ENCODE results near the gene HAUS8. TPM values are rescaled to one million over a fixed set of nuclear protein-coding genes. Genes with fewer than 3 reads are reported as not detected.

The HAUS8 gene
- total and polyA plus RNA-seq, 9 of the 15 experiments (the other 6 are each of a cell fraction or from before 2014, with no cell fraction given) = 20.5 to 53.2 (median 36.0) TPM

GRCh38 chr19:17097593-17098126 is 22.4 kb upstream of the HAUS8 start (continued):
- TF ChIP-seq TBL1XR1 (IDR thresholded peaks at IDR 0.05; ENCODE audit: low read length in 2 of 2) (no peak; a peak in 1 of 4 replicates), MCM7 (IDR thresholded peaks at IDR 0.05) (no peak), MGA (IDR thresholded peaks at IDR 0.05) (no peak), NFE2L1 (tag; IDR thresholded peaks at IDR 0.05; ENCODE audit: borderline replicate concordance, low read depth) (peak; percentile 90), NBN (IDR thresholded peaks at IDR 0.05; ENCODE audit: low read depth) (0 out of 2 replicates have a peak, but pooled peaks have one; percentile 19), C11orf30 (IDR thresholded peaks at IDR 0.05; ENCODE audit: low read depth) (peak; percentile 97), PKNOX1 (IDR thresholded peaks at IDR 0.05) (0 out of 2 replicates have a peak, but pooled peaks have one; percentile 40), ETV5 (CRISPR knock-in tag; IDR thresholded peaks at IDR 0.05; ENCODE audit: low read depth) (0 out of 2 replicates have a peak, but pooled peaks have one; percentile 40), HMGXB4 (CRISPR knock-in tag; IDR thresholded peaks at IDR 0.05) (no peak), BRF2 (IDR thresholded peaks at IDR 0.05; ENCODE audit: borderline replicate concordance, insufficient read depth, insufficient read length) (no peak), ZNF316 (IDR thresholded peaks at IDR 0.05) (peak; percentile 99)
